HepG2 (cell line): ENCODE measurements around the gene INHBB. TPM values are rescaled to one million over a fixed set of nuclear protein-coding genes. Genes with fewer than 3 reads are reported as not detected.

Experiments used
- CEBPG ChIP-seq: IDR thresholded peaks from 2 replicates; pipeline ENCODE4 v1.6.1; 2016
- FOSL2 ChIP-seq: sonication (generic); formaldehyde crosslinking; IDR thresholded peaks from 2 replicates; pipeline ENCODE4 v1.4.0; 2020; ENCODE audit warnings: missing genetic modification reagents
- KAT7 ChIP-seq: IDR thresholded peaks from 2 replicates; pipeline ENCODE4 v1.6.1; 2018; ENCODE audit warnings: borderline replicate concordance, missing compliant biosample characterization
- PATZ1 ChIP-seq: sonication (generic); formaldehyde crosslinking; IDR thresholded peaks from 2 replicates; pipeline ENCODE4 v1.4.0; 2020; ENCODE audit warnings: missing genetic modification reagents
- SNRNP70 ChIP-seq: fragments of 200-400 bp; formaldehyde crosslinking; IDR thresholded peaks from 2 replicates; pipeline ENCODE4 v1.6.1; 2017; ENCODE audit warnings: mild to moderate bottlenecking, low read depth, low read length, moderate library complexity
- STAT5B ChIP-seq: sonication (generic); formaldehyde crosslinking; IDR thresholded peaks from 2 replicates; pipeline ENCODE4 v1.4.0; 2020; ENCODE audit warnings: missing genetic modification reagents
- TCF7L2 ChIP-seq: IDR thresholded peaks from 2 replicates; pipeline ENCODE4 v1.6.1; 2011; ENCODE audit warnings: mild to moderate bottlenecking, low read depth, low read length, moderate library complexity
- THRA ChIP-seq: sonication (generic); formaldehyde crosslinking; IDR thresholded peaks from 2 replicates; pipeline ENCODE4 v1.4.0; 2020; ENCODE audit warnings: missing genetic modification reagents, borderline replicate concordance
- ZBTB37 ChIP-seq: sonication (generic); formaldehyde crosslinking; IDR thresholded peaks from 2 replicates; pipeline ENCODE4 v1.4.0; 2020; ENCODE audit warnings: mild to moderate bottlenecking, missing genetic modification reagents
- ZBTB7A ChIP-seq: sonication (generic); formaldehyde crosslinking; IDR thresholded peaks from 2 replicates; pipeline ENCODE4 v1.8.0; 2022; ENCODE audit warnings: mild to moderate bottlenecking, missing genetic modification reagents
- ZFP82 ChIP-seq: sonication (generic); formaldehyde crosslinking; IDR thresholded peaks from 2 replicates; pipeline ENCODE4 v1.5.1; 2020; ENCODE audit warnings: mild to moderate bottlenecking, missing genetic modification reagents, borderline replicate concordance
- ZFP91 ChIP-seq: sonication (generic); formaldehyde crosslinking; IDR thresholded peaks from 2 replicates; pipeline ENCODE4 v1.9.0; 2022; ENCODE audit warnings: missing genetic modification reagents, mild to moderate bottlenecking, borderline replicate concordance
- ZMYM4 ChIP-seq: sonication (generic); formaldehyde crosslinking; IDR thresholded peaks from 2 replicates; pipeline ENCODE4 v1.8.1; 2023; ENCODE audit warnings: mild to moderate bottlenecking, missing genetic modification reagents
- ZNF282 ChIP-seq: fragments of 450-650 bp; IDR thresholded peaks from 2 replicates; pipeline ENCODE4 v1.6.1; 2018; ENCODE audit not compliant: partially characterized antibody
- ZNF326 ChIP-seq: sonication (generic); formaldehyde crosslinking; IDR thresholded peaks from 2 replicates; pipeline ENCODE4 v1.4.0; 2020; ENCODE audit warnings: missing genetic modification reagents, borderline replicate concordance
- ZNF382 ChIP-seq: sonication (generic); formaldehyde crosslinking; IDR thresholded peaks from 2 replicates; pipeline ENCODE4 v1.5.0; 2020; ENCODE audit warnings: missing genetic modification reagents, mild to moderate bottlenecking, borderline replicate concordance
- ZNF549 ChIP-seq: sonication (generic); formaldehyde crosslinking; IDR thresholded peaks from 2 replicates; pipeline ENCODE4 v1.5.0; 2020; ENCODE audit warnings: missing genetic modification reagents
- ZSCAN12 ChIP-seq: sonication (generic); formaldehyde crosslinking; IDR thresholded peaks from 2 replicates; pipeline ENCODE4 v1.9.0; 2021; ENCODE audit warnings: mild to moderate bottlenecking, missing genetic modification reagents
- ZXDC ChIP-seq: sonication (generic); formaldehyde crosslinking; IDR thresholded peaks from 2 replicates; pipeline ENCODE4 v1.5.0; 2020; ENCODE audit warnings: mild to moderate bottlenecking, missing genetic modification reagents
- polyA plus RNA-seq, 8 experiments: library from polyadenylated mRNA; depleted of rRNA in 3 of 8; stranded (reverse) in 7 of 8; unstranded in 1 of 8; fragments of >200 nt; fragmentation: Illumina TruSeq in 4 of 8; extraction: Trizol in 4 of 8; gene quantifications; 2 replicates each; pipeline versions ENCODE4 v1.2.1 to v1.2.3, GENCODE V29; 2011 to 2016; ENCODE audit warnings: low read depth in 4 of 8, missing spikeins in 1 of 8, mixed read lengths in 1 of 8; ENCODE audit not compliant: insufficient read depth in 1 of 8
- total RNA-seq, 5 experiments: library from RNA; depleted of rRNA; stranded (reverse); fragments of >200 nt; fragmentation: Illumina TruSeq; extraction: Trizol; gene quantifications; 2 replicates each; pipeline ENCODE4 v1.2.3, GENCODE V29; 2016; ENCODE audit warnings: low read depth in 1 of 5

Gene INHBB
- total and polyA plus RNA-seq, 2 of the 13 experiments (the other 11 are each of a cell fraction or from before 2014, with no cell fraction given), result 0.20 to 1.7 TPM

- TF ChIP-seq ZMYM4 (CRISPR knock-in tag) (peak; percentile 24; the same call in 1 of the 2 replicates), FOSL2 (CRISPR knock-in tag) (peak; percentile 98), SNRNP70 (no peak), KAT7 (CRISPR knock-in tag) (0 out of 2 replicates have a peak, but pooled peaks have one; percentile 50), CEBPG (peak; percentile 34), PATZ1 (CRISPR knock-in tag) (peak; percentile 91; the same call in 1 of the 2 replicates), ZSCAN12 (CRISPR knock-in tag) (no peak), ZBTB7A (CRISPR knock-in tag) (no peak), ZNF382 (CRISPR knock-in tag) (no peak), ZNF549 (CRISPR knock-in tag) (no peak), TCF7L2 (no peak), ZXDC (CRISPR knock-in tag) (no peak), ZFP91 (CRISPR knock-in tag) (peak; percentile 44; the same call in 1 of the 2 replicates), STAT5B (no peak), ZBTB37 (no peak), ZFP82 (CRISPR knock-in tag) (no peak), ZNF282 (no peak), ZNF326 (CRISPR knock-in tag) (no peak), THRA (peak; percentile 80; the same call in 1 of the 2 replicates)
Observed at GRCh38 chr2:120398996-120399888, 53.3 kb downstream of the INHBB start (continued).
